Hepatocyte (in vitro differentiated cells): Measurements from ENCODE around the gene CDC7. TPM values are rescaled to one million over a fixed set of nuclear protein-coding genes. Genes with fewer than 3 reads are reported as not detected.
"Not testable (repeated sequence)": the region's sequence is repeated elsewhere in the genome, so short reads cannot be mapped to it uniquely, and the experiment has no call there.

Source experiments
- DNase-seq: peaks from one replicate; pipeline ENCODE4 v3.0.0-alpha.2; 2016; ENCODE audit warnings: low spot score
- H2AFZ ChIP-seq: fragments of 200-600 bp; sonication (generic); 2 replicates; pipeline ENCODE4 v1.6.0; 2016; ENCODE audit warnings: antibody characterized with exemption, mild to moderate bottlenecking
- H3K27ac ChIP-seq: fragments of 200-600 bp; sonication (generic); 2 replicates; pipeline ENCODE4 v1.5.1; 2016; ENCODE audit warnings: mild to moderate bottlenecking
- H3K27me3 ChIP-seq: fragments of 200-600 bp; sonication (generic); 2 replicates; pipeline ENCODE4 v1.6.1; 2016
- H3K36me3 ChIP-seq: fragments of 200-600 bp; sonication (generic); replicated peaks from 2 replicates; pipeline ENCODE4 v1.5.1; 2016; ENCODE audit warnings: low read depth; ENCODE audit not compliant: insufficient read depth
- H3K4me1 ChIP-seq: fragments of 200-600 bp; sonication (generic); 2 replicates; pipeline ENCODE4 v1.5.1; 2016; ENCODE audit warnings: mild to moderate bottlenecking, moderate library complexity; ENCODE audit not compliant: insufficient read depth
- H3K4me2 ChIP-seq: fragments of 200-600 bp; sonication (generic); 2 replicates; pipeline ENCODE4 v1.6.0; 2016
- H3K4me3 ChIP-seq: fragments of 200-600 bp; sonication (generic); 2 replicates; pipeline ENCODE4 v1.5.1; 2016; ENCODE audit warnings: mild to moderate bottlenecking
- H3K79me2 ChIP-seq: fragments of 200-600 bp; sonication (generic); 2 replicates; pipeline ENCODE4 v1.6.0; 2017; ENCODE audit warnings: mild to moderate bottlenecking
- H3K9me2 ChIP-seq: fragments of 200-600 bp; sonication (generic); replicated peaks from 2 replicates; pipeline ENCODE4 v1.6.0; 2017; ENCODE audit warnings: mild to moderate bottlenecking; ENCODE audit not compliant: insufficient read depth
- H3K9me3 ChIP-seq: fragments of 200-600 bp; sonication (generic); 2 replicates; pipeline ENCODE4 v1.5.1; 2016; ENCODE audit warnings: low read depth, mild to moderate bottlenecking
- H4K20me1 ChIP-seq: fragments of 200-600 bp; sonication (generic); 2 replicates; pipeline ENCODE4 v1.6.0; 2016; ENCODE audit warnings: mild to moderate bottlenecking; ENCODE audit not compliant: insufficient read depth, poor library complexity, severe bottlenecking
- EZH2 ChIP-seq: fragments of 200-600 bp; sonication (generic); IDR thresholded peaks from 2 replicates; pipeline ENCODE4 v1.6.1; 2016; ENCODE audit warnings: antibody characterized with exemption, mild to moderate bottlenecking, borderline replicate concordance
- EZH2phosphoT487 ChIP-seq: fragments of 200-600 bp; sonication (generic); IDR thresholded peaks from one replicate; pipeline ENCODE4 v1.6.1; 2018; ENCODE audit warnings: antibody characterized with exemption, mild to moderate bottlenecking, low read depth, moderate library complexity; ENCODE audit not compliant: unreplicated experiment, severe bottlenecking
- WGBS: methylation state at CpG from one replicate; pipeline ENCODE4 v1.1.6; 2016; ENCODE audit warnings: low lambda C conversion rate; ENCODE audit errors: missing lambda C conversion rate; 5-methylcytosine and 5-hydroxymethylcytosine counted together
- polyA plus RNA-seq: library from polyadenylated mRNA; unstranded; fragments of >200 nt; fragmentation: Nextera tagmentation; extraction: Ambion mirVana; gene quantifications from 2 replicates; pipeline ENCODE4 v1.2.1, GENCODE V29; 2016
- total RNA-seq: library from RNA; depleted of rRNA; stranded (reverse); fragments of >200 nt; gene quantifications from 2 replicates; pipeline ENCODE4 v1.2.3, GENCODE V29; 2014
- TF ChIP-seq, protein P1 (sequence below): fragments of 200-600 bp; sonication (generic); IDR thresholded peaks from 2 replicates; pipeline ENCODE4 v1.5.1; 2016; ENCODE audit warnings: antibody characterized with exemption, mild to moderate bottlenecking; ENCODE audit not compliant: poor library complexity

CDC7 gene
- total and polyA plus RNA-seq, 2 experiments from 2014 or later = 3.9 to 8.0 TPM

DNA sequence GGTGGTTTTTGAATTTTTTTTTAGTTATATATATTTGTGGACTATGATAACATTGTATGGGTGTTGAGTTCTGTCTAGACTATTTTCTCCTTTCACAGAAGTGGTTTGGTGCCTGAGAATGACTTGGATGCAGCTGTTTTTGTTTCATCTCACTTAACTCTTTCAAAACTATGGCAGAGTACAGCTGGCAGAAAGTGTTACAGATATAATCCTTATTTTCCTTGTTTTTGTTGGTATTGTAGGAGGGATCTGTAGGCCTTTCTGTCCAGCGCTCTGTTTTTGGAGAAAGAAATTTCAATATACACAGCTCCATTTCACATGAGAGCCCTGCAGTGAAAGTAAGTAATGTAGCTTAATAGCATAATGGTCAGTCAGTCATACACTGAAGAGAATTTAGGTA lies 13.1 kb downstream of the CDC7 start:
- H3K9me3 ChIP-seq = no peaks in the 10 kb centered on the region
- no peaks in the 10 kb centered on the region for H4K20me1 ChIP-seq
- TF ChIP-seq, protein P1, sequence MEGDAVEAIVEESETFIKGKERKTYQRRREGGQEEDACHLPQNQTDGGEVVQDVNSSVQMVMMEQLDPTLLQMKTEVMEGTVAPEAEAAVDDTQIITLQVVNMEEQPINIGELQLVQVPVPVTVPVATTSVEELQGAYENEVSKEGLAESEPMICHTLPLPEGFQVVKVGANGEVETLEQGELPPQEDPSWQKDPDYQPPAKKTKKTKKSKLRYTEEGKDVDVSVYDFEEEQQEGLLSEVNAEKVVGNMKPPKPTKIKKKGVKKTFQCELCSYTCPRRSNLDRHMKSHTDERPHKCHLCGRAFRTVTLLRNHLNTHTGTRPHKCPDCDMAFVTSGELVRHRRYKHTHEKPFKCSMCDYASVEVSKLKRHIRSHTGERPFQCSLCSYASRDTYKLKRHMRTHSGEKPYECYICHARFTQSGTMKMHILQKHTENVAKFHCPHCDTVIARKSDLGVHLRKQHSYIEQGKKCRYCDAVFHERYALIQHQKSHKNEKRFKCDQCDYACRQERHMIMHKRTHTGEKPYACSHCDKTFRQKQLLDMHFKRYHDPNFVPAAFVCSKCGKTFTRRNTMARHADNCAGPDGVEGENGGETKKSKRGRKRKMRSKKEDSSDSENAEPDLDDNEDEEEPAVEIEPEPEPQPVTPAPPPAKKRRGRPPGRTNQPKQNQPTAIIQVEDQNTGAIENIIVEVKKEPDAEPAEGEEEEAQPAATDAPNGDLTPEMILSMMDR = no peak
- TF ChIP-seq EZH2 (no peak), EZH2phosphoT487 (no peak)
- 88% methylated on average over 1 of the region's 1 CpG for WGBS
- H3K79me2 ChIP-seq = no peaks in the 10 kb centered on the region
- no peaks in the 10 kb centered on the region for H3K27me3 ChIP-seq
- no peak overlapping the region for H2AFZ ChIP-seq
- no peaks in the 10 kb centered on the region for H3K9me2 ChIP-seq
- no peaks in the 10 kb centered on the region for H3K36me3 ChIP-seq
- no peak for DNase-seq
- no peaks in the 10 kb centered on the region for H3K4me1 ChIP-seq
- no peak overlapping the region for H3K27ac ChIP-seq
- H3K4me2 ChIP-seq = no peak overlapping the region
- no peak overlapping the region for H3K4me3 ChIP-seq

DNA sequence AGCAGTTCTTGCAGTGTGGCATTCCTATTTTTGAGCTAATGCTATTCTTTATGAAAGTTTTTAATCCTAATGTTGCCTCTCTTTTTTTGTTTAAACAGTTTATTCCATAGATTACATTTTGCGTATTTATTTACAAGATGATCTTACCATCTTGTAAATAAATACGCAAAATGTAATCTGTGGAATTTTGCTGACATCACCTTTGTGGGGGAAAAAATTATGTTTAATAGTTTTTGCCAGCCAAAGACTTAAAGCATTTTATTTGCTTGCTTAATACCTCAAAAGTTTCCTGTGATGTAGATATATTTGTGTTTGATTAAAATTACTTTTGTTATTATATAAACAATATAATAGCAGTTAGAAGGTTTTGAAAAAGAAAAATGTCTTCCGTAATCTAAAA lies 15.3 kb downstream of the CDC7 start:
- H4K20me1 ChIP-seq = no peaks in the 10 kb centered on the region
- H3K4me3 ChIP-seq = no peak overlapping the region
- no peaks in the 10 kb centered on the region for H3K9me3 ChIP-seq
- H3K36me3 ChIP-seq = no peaks in the 10 kb centered on the region
- no peak overlapping the region for H2AFZ ChIP-seq
- H3K27me3 ChIP-seq = no peaks in the 10 kb centered on the region
- TF ChIP-seq, protein P1 = no peak
- no peak for TF ChIP-seq EZH2phosphoT487
- TF ChIP-seq EZH2 = no peak
- H3K4me1 ChIP-seq = no peaks in the 10 kb centered on the region
- no peaks in the 10 kb centered on the region for H3K79me2 ChIP-seq
- no peak overlapping the region for H3K4me2 ChIP-seq
- 83% methylated on average over 3 of the region's 3 CpGs for WGBS
- no peaks in the 10 kb centered on the region for H3K9me2 ChIP-seq
- H3K27ac ChIP-seq = no peak overlapping the region
- DNase-seq = no peak

DNA sequence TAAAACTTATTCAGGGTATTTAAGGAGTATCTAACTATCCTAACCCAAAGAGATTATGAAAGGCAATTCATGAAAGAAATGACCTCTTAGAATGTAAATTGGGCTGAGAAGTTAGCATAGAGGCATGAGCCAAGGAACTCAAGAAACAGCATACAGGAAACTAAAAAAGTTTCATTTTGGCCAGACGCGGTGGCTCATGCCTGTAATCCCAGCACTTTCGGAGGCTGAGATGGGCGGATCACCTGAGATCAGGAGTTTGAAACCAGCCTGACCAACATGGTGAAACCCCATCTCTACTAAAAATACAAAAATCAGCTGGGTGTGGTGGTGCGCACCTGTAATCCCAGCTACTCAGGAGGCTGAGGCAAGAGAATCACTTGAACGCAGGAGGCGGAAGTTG lies 16.0 kb downstream of the CDC7 start:
- not testable (repeated sequence) for H3K9me3 ChIP-seq, DNase-seq, H3K4me2 ChIP-seq, H3K27ac ChIP-seq, H3K9me2 ChIP-seq, H2AFZ ChIP-seq, H3K36me3 ChIP-seq, H3K79me2 ChIP-seq, H3K4me3 ChIP-seq, H3K4me1 ChIP-seq, H3K27me3 ChIP-seq, H4K20me1 ChIP-seq
- 83% methylated on average over 7 of the region's 7 CpGs for WGBS

DNA sequence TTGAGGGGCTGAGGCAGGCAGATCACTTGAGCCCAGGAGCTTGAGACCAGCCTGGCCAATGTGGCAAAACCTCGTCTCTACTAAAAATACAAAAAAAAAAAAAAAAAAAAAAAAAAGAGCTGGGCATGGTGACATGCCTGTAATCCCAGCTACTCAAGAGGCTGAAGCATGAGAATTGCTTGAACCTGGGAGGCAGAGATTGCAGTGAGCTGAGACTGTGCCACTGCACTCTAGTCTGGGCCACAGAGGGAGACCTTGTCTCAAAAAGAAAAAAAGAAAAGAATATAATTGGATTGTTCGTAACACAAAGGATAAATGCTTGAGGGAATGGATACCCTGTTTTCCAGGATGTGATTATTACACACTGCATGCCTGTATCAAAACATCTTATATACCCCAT lies 18.5 kb downstream of the CDC7 start:
- H3K9me3 ChIP-seq, H3K27me3 ChIP-seq, DNase-seq, H4K20me1 ChIP-seq, H3K36me3 ChIP-seq, H3K4me2 ChIP-seq, H3K4me1 ChIP-seq, H3K27ac ChIP-seq, H3K79me2 ChIP-seq, H2AFZ ChIP-seq, H3K9me2 ChIP-seq, H3K4me3 ChIP-seq: not testable (repeated sequence)
- WGBS = 88% methylated on average over 2 of the region's 2 CpGs
